SKM-1 treated with dmso at 0.1 percent for 144 hours (cell line): ENCODE results near the gene TUBA4A.

Experiments used
- DNase-seq: peaks from one replicate; lab custom pipeline; 2025; ENCODE audit not compliant: unreplicated experiment; lab: John Stamatoyannopoulos, UW

Gene TUBA4A

GRCh38 chr2:219244789-219245147 is 8.9 kb downstream of the TUBA4A start:
- no peak for DNase-seq

- no peak for DNase-seq
Observed at GRCh38 chr2:219243291-219243761, 10.4 kb downstream of the TUBA4A start.

GRCh38 chr2:219234331-219234730 is 19.4 kb downstream of the TUBA4A start:
- no peak for DNase-seq

- peak; percentile 29 for DNase-seq
Observed at GRCh38 chr2:219230059-219230540, 23.6 kb downstream of the TUBA4A start.

GRCh38 chr2:219229305-219230058 is 24.2 kb downstream of the TUBA4A start, which contains the start of the genes ANKZF1 and ATG9A:
ANKZF1 (plus strand) TSS chr2:219229806; CDS start chr2:219230258, 452 bp downstream.
ATG9A (minus strand) TSS chr2:219229636; CDS start chr2:219228024, 1,612 bp downstream.
- peak; percentile 99 for DNase-seq

GRCh38 chr2:219228911-219229304 is 24.8 kb downstream of the TUBA4A start:
- no peak for DNase-seq

GRCh38 chr2:219228041-219228910 is 25.4 kb downstream of the TUBA4A start:
- no peak for DNase-seq

GRCh38 chr2:219225350-219225749 is 28.4 kb downstream of the TUBA4A start:
- DNase-seq = peak; percentile 84

GRCh38 chr2:219223831-219224610 is 29.7 kb downstream of the TUBA4A start:
- no peak for DNase-seq

GRCh38 chr2:219221957-219222518 is 31.7 kb downstream of the TUBA4A start:
- no peak for DNase-seq

- DNase-seq = no peak
Observed at GRCh38 chr2:219220652-219221402, 32.9 kb downstream of the TUBA4A start.

- no peak for DNase-seq
Observed at GRCh38 chr2:219219784-219220532, 33.8 kb downstream of the TUBA4A start.

GRCh38 chr2:219218732-219219701 is 34.7 kb downstream of the TUBA4A start, which contains the start of gene ABCB6:
ABCB6 (minus strand) TSS chr2:219218958; CDS start chr2:219218673, 285 bp downstream.
- no peak for DNase-seq

- no peak for DNase-seq
Observed at GRCh38 chr2:219218217-219218731, 35.4 kb downstream of the TUBA4A start.

- DNase-seq = no peak
Observed at GRCh38 chr2:219216535-219216915, 37.2 kb downstream of the TUBA4A start.

GRCh38 chr2:219215871-219216534 is 37.7 kb downstream of the TUBA4A start:
- DNase-seq = no peak

- DNase-seq = no peak
Observed at GRCh38 chr2:219214786-219215185, 38.9 kb downstream of the TUBA4A start.
